HG02623 (cell line): ENCODE results near the gene MAP3K20.

Experiments used
- ATAC-seq: cut with Tn5 transposase; IDR thresholded peaks from one replicate; pipeline ENCODE4 v1.9.1; 2021; ENCODE audit warnings: moderate library complexity; ENCODE audit not compliant: unreplicated experiment

Gene MAP3K20

GRCh38 chr2:173221937-173222594 lies 146.4 kb downstream of the MAP3K20 start:
- ATAC-seq = peak; percentile 93

GRCh38 chr2:173223871-173224270 lies 148.2 kb downstream of the MAP3K20 start:
- ATAC-seq = no peak

GRCh38 chr2:173226899-173227698 lies 151.5 kb downstream of the MAP3K20 start:
- ATAC-seq = no peak

- ATAC-seq = no peak
Measured at GRCh38 chr2:173229086-173229485, 153.4 kb downstream of the MAP3K20 start.

GRCh38 chr2:173230181-173230580 lies 154.5 kb downstream of the MAP3K20 start:
- no peak for ATAC-seq

GRCh38 chr2:173231042-173231441 lies 155.4 kb downstream of the MAP3K20 start:
- no peak for ATAC-seq

- ATAC-seq = no peak
Measured at GRCh38 chr2:173231465-173231864, 155.8 kb downstream of the MAP3K20 start.

GRCh38 chr2:173232956-173233744 lies 157.5 kb downstream of the MAP3K20 start:
- no peak for ATAC-seq

GRCh38 chr2:173235947-173236803 lies 160.5 kb downstream of the MAP3K20 start:
- no peak for ATAC-seq

- no peak for ATAC-seq
Measured at GRCh38 chr2:173238385-173238784, 162.7 kb downstream of the MAP3K20 start.

GRCh38 chr2:173238831-173239230 lies 163.2 kb downstream of the MAP3K20 start:
- no peak for ATAC-seq

- peak; percentile 93 for ATAC-seq
Measured at GRCh38 chr2:173239644-173240043, 164.0 kb downstream of the MAP3K20 start.

GRCh38 chr2:173240083-173240482 lies 164.4 kb downstream of the MAP3K20 start:
- ATAC-seq = peak; percentile 9

- ATAC-seq = no peak
Measured at GRCh38 chr2:173241643-173242042, 166.0 kb downstream of the MAP3K20 start.

- no peak for ATAC-seq
Measured at GRCh38 chr2:173247156-173247555, 171.5 kb downstream of the MAP3K20 start.

- ATAC-seq = no peak
Measured at GRCh38 chr2:173248381-173248780, 172.7 kb downstream of the MAP3K20 start.

- no peak for ATAC-seq
Measured at GRCh38 chr2:173249661-173250641, 174.3 kb downstream of the MAP3K20 start.

- no peak for ATAC-seq
Measured at GRCh38 chr2:173251225-173251624, 175.6 kb downstream of the MAP3K20 start.

- ATAC-seq = no peak
Measured at GRCh38 chr2:173252581-173252980, 176.9 kb downstream of the MAP3K20 start.
